ENCODE measurements around the gene NUTM1. TPM values are rescaled to one million over a fixed set of nuclear protein-coding genes. Genes with fewer than 3 reads are reported as not detected.

Gene NUTM1
- total and polyA plus RNA-seq, 2 of the 13 experiments (the other 11 are each of a cell fraction or from before 2014, with no cell fraction given) = not detected

DNA sequence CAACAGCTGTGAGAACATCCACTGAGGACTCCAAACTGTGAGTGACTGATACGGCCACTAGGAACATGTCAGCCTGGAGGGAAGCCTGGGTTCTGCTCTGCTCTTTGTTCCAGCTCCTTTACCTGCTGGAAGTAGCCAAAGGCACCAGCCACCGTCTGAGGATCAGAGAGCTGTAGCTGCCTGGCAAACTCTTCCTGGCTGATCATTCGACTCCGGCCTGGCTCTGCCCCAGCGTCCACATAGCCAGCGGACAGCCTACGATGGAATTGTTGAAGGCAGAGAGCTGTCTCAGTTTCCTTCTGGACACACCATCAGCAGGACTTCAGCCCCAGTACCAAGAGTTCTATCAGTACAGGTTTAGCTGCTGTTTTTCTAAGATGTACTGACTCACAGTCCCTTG is 18.2 kb downstream of the NUTM1 start:
- Histone ChIP-seq H3K27me3 (ENCODE audit: control insufficient read depth in 1 of 2, insufficient read depth in 2 of 2, low read length in 2 of 2) (no peaks in the 10 kb centered on the region), H2AFZ (ENCODE audit: low read length) (no peak overlapping the region), H3K4me3 (replicated peaks in 1 of 3; ENCODE audit: insufficient read depth in 1 of 3, low read depth in 2 of 3, low read length in 3 of 3) (no peak overlapping the region), H3K9me3 (ENCODE audit: low read length) (no peaks in the 10 kb centered on the region), H3K4me2 (ENCODE audit: low read depth, low read length) (no peak overlapping the region), H3K27ac (ENCODE audit: extremely low read length, insufficient read depth, low read length) (no peak overlapping the region), H3K36me3 (replicated peaks in 1 of 2; ENCODE audit: control insufficient read depth in 1 of 2, insufficient read depth in 2 of 2, low read length in 2 of 2) (peaks cover 3 to 7% of the 10 kb centered on the region in 2 experiments; a peak in 3 of 5 replicates), H4K20me1 (ENCODE audit: insufficient read depth, low read length) (no peaks in the 10 kb centered on the region), H3K79me2 (ENCODE audit: insufficient read depth, low read length) (peaks cover 2% of the 10 kb centered on the region), H3K4me1 (ENCODE audit: insufficient read depth, low read length) (peaks cover 11% of the 10 kb centered on the region), H3K9ac (ENCODE audit: insufficient read depth, low read depth, low read length) (no peak overlapping the region)
- DNase-seq (ENCODE audit: low spot score) (no peak), ATAC-seq (no peak), FAIRE-seq (no peak)
- TF ChIP-seq, protein P1, sequence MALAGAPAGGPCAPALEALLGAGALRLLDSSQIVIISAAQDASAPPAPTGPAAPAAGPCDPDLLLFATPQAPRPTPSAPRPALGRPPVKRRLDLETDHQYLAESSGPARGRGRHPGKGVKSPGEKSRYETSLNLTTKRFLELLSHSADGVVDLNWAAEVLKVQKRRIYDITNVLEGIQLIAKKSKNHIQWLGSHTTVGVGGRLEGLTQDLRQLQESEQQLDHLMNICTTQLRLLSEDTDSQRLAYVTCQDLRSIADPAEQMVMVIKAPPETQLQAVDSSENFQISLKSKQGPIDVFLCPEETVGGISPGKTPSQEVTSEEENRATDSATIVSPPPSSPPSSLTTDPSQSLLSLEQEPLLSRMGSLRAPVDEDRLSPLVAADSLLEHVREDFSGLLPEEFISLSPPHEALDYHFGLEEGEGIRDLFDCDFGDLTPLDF (CRISPR knock-in tag; IDR thresholded peaks at IDR 0.05) = no peak
- TF ChIP-seq SMAD3 (CRISPR knock-in tag; IDR thresholded peaks at IDR 0.05) = no peak
- TF ChIP-seq IRF2 (CRISPR knock-in tag; IDR thresholded peaks at IDR 0.05) = no peak
- no peak for TF ChIP-seq MTF2 (CRISPR knock-in tag; IDR thresholded peaks at IDR 0.05; ENCODE audit: borderline replicate concordance)
- TF ChIP-seq, protein P2, sequence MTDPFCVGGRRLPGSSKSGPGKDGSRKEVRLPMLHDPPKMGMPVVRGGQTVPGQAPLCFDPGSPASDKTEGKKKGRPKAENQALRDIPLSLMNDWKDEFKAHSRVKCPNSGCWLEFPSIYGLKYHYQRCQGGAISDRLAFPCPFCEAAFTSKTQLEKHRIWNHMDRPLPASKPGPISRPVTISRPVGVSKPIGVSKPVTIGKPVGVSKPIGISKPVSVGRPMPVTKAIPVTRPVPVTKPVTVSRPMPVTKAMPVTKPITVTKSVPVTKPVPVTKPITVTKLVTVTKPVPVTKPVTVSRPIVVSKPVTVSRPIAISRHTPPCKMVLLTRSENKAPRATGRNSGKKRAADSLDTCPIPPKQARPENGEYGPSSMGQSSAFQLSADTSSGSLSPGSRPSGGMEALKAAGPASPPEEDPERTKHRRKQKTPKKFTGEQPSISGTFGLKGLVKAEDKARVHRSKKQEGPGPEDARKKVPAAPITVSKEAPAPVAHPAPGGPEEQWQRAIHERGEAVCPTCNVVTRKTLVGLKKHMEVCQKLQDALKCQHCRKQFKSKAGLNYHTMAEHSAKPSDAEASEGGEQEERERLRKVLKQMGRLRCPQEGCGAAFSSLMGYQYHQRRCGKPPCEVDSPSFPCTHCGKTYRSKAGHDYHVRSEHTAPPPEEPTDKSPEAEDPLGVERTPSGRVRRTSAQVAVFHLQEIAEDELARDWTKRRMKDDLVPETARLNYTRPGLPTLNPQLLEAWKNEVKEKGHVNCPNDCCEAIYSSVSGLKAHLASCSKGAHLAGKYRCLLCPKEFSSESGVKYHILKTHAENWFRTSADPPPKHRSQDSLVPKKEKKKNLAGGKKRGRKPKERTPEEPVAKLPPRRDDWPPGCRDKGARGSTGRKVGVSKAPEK (CRISPR knock-in tag; IDR thresholded peaks at IDR 0.05; ENCODE audit: borderline replicate concordance) = no peak
- BruUV-seq (replicated peaks) = no TSS peak
- ChIA-PET POLR2A (no interaction called here), CTCF (ENCODE audit: low intra/inter-chr PET ratio, low total read pairs) (no interaction called here)
- intact Hi-C loops (cut with micrococcal nuclease; ENCODE audit: unreplicated experiment) (no loop called here), in situ Hi-C loops (cut with HindIII; ENCODE audit: extremely low pct_ligation_motif_present, low pct_unique_long_range_greater_than_20kb) (loop anchor here (10.0 to 25.0 kb wide), 2 partner anchors 74 to 299 kb away; partner anchors contain the start of gene GOLGA8A)
- WGBS (ENCODE audit: low lambda C conversion rate) = 100% methylated on average over 1 of the region's 7 CpGs
